Measurements from ENCODE around the gene C19orf81. TPM values are rescaled to one million over a fixed set of nuclear protein-coding genes. Genes with fewer than 3 reads are reported as not detected.

The C19orf81 gene
- total and polyA plus RNA-seq, 9 of the 15 experiments (the other 6 are each of a cell fraction or from before 2014, with no cell fraction given): 2.5 to 42.9 (median 33.0) TPM; not detected in 4

- peak; percentile 86 for TF ChIP-seq THRB (CRISPR knock-in tag; conservative IDR thresholded peaks at IDR 0.05)
- TF ChIP-seq TBP (optimal IDR thresholded peaks at IDR 0.05; ENCODE audit: low read depth, low read length): no peak
- no peak for TF ChIP-seq E2F5 (CRISPR knock-in tag; IDR thresholded peaks at IDR 0.05)
- no peak for TF ChIP-seq ETS2 (tag; IDR thresholded peaks at IDR 0.05; ENCODE audit: borderline replicate concordance, poor library complexity, severe bottlenecking)
- TF ChIP-seq ZNF311 (CRISPR knock-in tag; IDR thresholded peaks at IDR 0.05): peak; percentile 70
- no peak for TF ChIP-seq MAFK (IDR thresholded peaks at IDR 0.05; ENCODE audit: low read length)
- peak; percentile 62 for TF ChIP-seq ASH1L (IDR thresholded peaks at IDR 0.05; ENCODE audit: borderline replicate concordance, low read depth, partially characterized antibody)
- TF ChIP-seq RCOR1 (IDR thresholded peaks at IDR 0.05; ENCODE audit: borderline replicate concordance in 1 of 2, low read depth in 2 of 2, low read length in 2 of 2): no peak
- TF ChIP-seq C11orf30 (IDR thresholded peaks at IDR 0.05; ENCODE audit: low read depth): no peak
- no peak for TF ChIP-seq MITF (IDR thresholded peaks at IDR 0.05)
- no peak for TF ChIP-seq POLR2H (tag; IDR thresholded peaks at IDR 0.05; ENCODE audit: low read depth)
- TF ChIP-seq RBM14 (IDR thresholded peaks at IDR 0.05; ENCODE audit: borderline replicate concordance, insufficient read depth, low read depth, low read length): no peak
- no peak for TF ChIP-seq ID3 (CRISPR knock-in tag; IDR thresholded peaks at IDR 0.05)
- TF ChIP-seq ID3 (tag; IDR thresholded peaks at IDR 0.05): no peak
- TF ChIP-seq ARID3A (IDR thresholded peaks at IDR 0.05; ENCODE audit: borderline replicate concordance, low read depth, low read length): no peak
- TF ChIP-seq ESRRA (IDR thresholded peaks at IDR 0.05; ENCODE audit: borderline replicate concordance, low read depth): peak; percentile 16; the same call in 1 of the 2 replicates
- TF ChIP-seq MYC (IDR thresholded peaks at IDR 0.05; ENCODE audit: low read depth, low read length): 0 out of 2 replicates have a peak, but pooled peaks have one; percentile 8
- TF ChIP-seq MYC (CRISPR knock-in tag; IDR thresholded peaks at IDR 0.05; ENCODE audit: borderline replicate concordance, low read depth): no peak
- TF ChIP-seq ZNF589 (CRISPR knock-in tag; IDR thresholded peaks at IDR 0.05; ENCODE audit: low read depth): peak; percentile 66; the same call in 1 of the 2 replicates
- TF ChIP-seq TARDBP (IDR thresholded peaks at IDR 0.05): 0 out of 2 replicates have a peak, but pooled peaks have one; percentile 19
- TF ChIP-seq PTBP1 (IDR thresholded peaks at IDR 0.05; ENCODE audit: low read depth, low read length): no peak
Measured at GRCh38 chr19:50649433-50650391, at the start of gene C19orf81 (continued).

Measured in K562 (cell line).